ENCODE measurements around the gene BCKDHA.
"Not testable (repeated sequence)": the region's sequence is repeated elsewhere in the genome, so short reads cannot be mapped to it uniquely, and the experiment has no call there.

Gene BCKDHA

GRCh38 chr19:41425174-41426115 lies 27.8 kb downstream of the BCKDHA start:
- DNase-seq (ENCODE audit: low read depth in 2 of 2): no peak

- DNase-seq (ENCODE audit: low read depth in 2 of 2): no peak
Measured at GRCh38 chr19:41426116-41426841, 28.7 kb downstream of the BCKDHA start.

- DNase-seq (ENCODE audit: low read depth in 2 of 2): peak; percentile 9 to 30
Measured at GRCh38 chr19:41426952-41427646, 29.5 kb downstream of the BCKDHA start, which contains the start of gene B3GNT8. Gene B3GNT8 (minus strand): TSS chr19:41427374. CDS start chr19:41426778, 596 bp downstream.

- peak in 1 of 2 donors; percentile 4 for DNase-seq (ENCODE audit: low read depth in 2 of 2)
Measured at GRCh38 chr19:41427647-41428480, 30.2 kb downstream of the BCKDHA start.

GRCh38 chr19:41428481-41428859 lies 30.9 kb downstream of the BCKDHA start:
- no peak for DNase-seq (ENCODE audit: low read depth in 2 of 2)

GRCh38 chr19:41430922-41431321 lies 33.3 kb downstream of the BCKDHA start:
- no peak for DNase-seq (ENCODE audit: low read depth in 2 of 2)

GRCh38 chr19:41431426-41432386 lies 34.1 kb downstream of the BCKDHA start:
- DNase-seq (ENCODE audit: low read depth in 2 of 2): no peak

- DNase-seq (ENCODE audit: low read depth in 2 of 2): no peak
Measured at GRCh38 chr19:41433171-41433570, 35.6 kb downstream of the BCKDHA start.

- no peak for DNase-seq (ENCODE audit: low read depth in 2 of 2)
Measured at GRCh38 chr19:41434450-41434849, 36.8 kb downstream of the BCKDHA start.

GRCh38 chr19:41435376-41435775 lies 37.8 kb downstream of the BCKDHA start:
- not testable (repeated sequence) for DNase-seq (ENCODE audit: low read depth in 2 of 2)

GRCh38 chr19:41435936-41436673 lies 38.5 kb downstream of the BCKDHA start:
- DNase-seq (ENCODE audit: low read depth in 2 of 2): no peak

GRCh38 chr19:41436674-41436951 lies 39.0 kb downstream of the BCKDHA start:
- DNase-seq (ENCODE audit: low read depth in 2 of 2): no peak

GRCh38 chr19:41437944-41438574 lies 40.4 kb downstream of the BCKDHA start:
- no peak for DNase-seq (ENCODE audit: low read depth in 2 of 2)

- peak; percentile 89 to 92 for DNase-seq (ENCODE audit: low read depth in 2 of 2)
Measured at GRCh38 chr19:41439441-41440222, 42.0 kb downstream of the BCKDHA start, which contains the start of gene DMAC2. Gene DMAC2 (minus strand): TSS chr19:41439912. CDS start chr19:41439899, 13 bp downstream.

- DNase-seq (ENCODE audit: low read depth in 2 of 2): no peak
Measured at GRCh38 chr19:41441321-41441945, 43.8 kb downstream of the BCKDHA start.

- DNase-seq (ENCODE audit: low read depth in 2 of 2): no peak
Measured at GRCh38 chr19:41442473-41443355, 45.1 kb downstream of the BCKDHA start, which contains the start of gene ERICH4. Gene ERICH4 (plus strand): TSS chr19:41443156. CDS start chr19:41443170, 14 bp downstream.
